GM12865 (cell line): ENCODE data around the gene GSTO2.

Experiments
- DNase-seq: peaks from one replicate; pipeline ENCODE4 v3.0.0; 2010; ENCODE audit warnings: low read depth
- H3K4me3 ChIP-seq: 2 replicates; pipeline ENCODE4 v1.5.1; 2011; ENCODE audit warnings: mild to moderate bottlenecking, low read depth, low read length, control low read depth
- TF ChIP-seq, protein P1 (sequence below): IDR thresholded peaks from 2 replicates; pipeline ENCODE4 v1.5.1; 2011; ENCODE audit warnings: low read length, control low read depth, low read depth, inconsistent platforms; ENCODE audit not compliant: insufficient read depth; ENCODE audit errors: missing control alignments

The GSTO2 gene

DNA sequence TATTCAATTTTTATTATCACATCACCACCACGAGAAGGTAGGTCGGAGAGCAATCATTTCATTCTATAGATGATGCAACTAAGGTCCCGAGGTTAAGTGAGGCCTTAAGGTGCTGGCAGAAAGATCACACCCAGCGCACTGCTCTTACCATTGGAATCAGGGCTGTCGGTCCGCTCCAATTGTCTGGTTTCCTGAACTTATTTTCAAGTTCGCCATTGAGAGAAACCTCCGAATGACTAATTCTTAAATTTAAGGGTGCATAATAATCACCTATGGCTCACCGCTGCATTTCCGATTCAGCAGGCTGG is 625 bp upstream of the GSTO2 start:
- no peak for DNase-seq
- TF ChIP-seq, protein P1, sequence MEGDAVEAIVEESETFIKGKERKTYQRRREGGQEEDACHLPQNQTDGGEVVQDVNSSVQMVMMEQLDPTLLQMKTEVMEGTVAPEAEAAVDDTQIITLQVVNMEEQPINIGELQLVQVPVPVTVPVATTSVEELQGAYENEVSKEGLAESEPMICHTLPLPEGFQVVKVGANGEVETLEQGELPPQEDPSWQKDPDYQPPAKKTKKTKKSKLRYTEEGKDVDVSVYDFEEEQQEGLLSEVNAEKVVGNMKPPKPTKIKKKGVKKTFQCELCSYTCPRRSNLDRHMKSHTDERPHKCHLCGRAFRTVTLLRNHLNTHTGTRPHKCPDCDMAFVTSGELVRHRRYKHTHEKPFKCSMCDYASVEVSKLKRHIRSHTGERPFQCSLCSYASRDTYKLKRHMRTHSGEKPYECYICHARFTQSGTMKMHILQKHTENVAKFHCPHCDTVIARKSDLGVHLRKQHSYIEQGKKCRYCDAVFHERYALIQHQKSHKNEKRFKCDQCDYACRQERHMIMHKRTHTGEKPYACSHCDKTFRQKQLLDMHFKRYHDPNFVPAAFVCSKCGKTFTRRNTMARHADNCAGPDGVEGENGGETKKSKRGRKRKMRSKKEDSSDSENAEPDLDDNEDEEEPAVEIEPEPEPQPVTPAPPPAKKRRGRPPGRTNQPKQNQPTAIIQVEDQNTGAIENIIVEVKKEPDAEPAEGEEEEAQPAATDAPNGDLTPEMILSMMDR = no peak
- H3K4me3 ChIP-seq = peak overlapping the region; percentile 61

DNA sequence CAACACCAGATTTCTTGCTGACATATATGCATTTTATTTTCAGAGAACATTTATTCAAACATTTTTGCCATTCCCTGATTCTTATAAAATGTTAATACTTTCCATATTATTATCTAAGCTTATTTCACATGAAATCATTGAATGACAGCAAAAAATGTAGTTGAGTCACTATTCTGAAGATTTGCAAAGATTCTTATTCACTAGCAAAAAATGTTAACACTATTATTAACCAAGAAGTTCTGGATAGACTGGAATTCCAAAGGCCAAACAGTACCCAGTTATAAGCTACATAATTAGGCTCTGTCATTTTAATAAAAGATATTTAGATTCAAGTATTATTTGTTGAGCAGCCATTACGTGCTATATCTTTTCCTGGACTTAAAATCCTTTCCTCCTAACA is 4.3 kb downstream of the GSTO2 start:
- H3K4me3 ChIP-seq = no peak overlapping the region
- no peak for DNase-seq
- TF ChIP-seq, protein P1 = no peak

DNA sequence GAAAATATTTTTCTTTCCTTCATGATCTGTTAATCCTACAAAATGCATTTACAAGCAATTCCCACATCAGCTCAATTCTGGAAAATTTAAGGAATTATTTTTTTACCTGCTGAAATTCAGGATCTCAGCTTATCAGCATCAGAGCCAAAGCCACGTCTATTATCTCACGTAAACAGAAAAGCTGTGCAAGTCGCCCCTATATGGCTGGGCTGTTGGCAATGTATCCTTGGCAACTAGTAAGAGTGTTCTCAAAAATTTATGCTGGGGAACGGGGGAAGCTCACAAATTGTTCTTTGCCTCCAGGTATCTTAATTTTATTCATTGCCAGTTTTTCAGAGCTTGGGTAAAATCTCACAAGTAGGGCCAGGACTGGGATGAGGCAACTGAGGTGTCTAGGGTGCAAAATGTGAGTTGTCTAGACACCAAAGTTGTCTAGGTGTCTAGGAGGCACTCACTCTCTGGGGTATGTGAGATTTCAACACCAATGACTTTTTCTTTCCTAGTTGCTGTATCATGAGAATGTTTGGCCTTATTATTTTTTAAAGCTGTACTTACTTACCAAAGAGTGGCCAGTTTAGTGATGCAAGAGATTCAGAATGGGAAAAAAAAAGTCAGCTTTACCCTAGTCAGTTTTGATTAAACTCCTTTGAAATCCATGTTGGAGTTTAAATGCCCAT is 5.1 kb downstream of the GSTO2 start:
- H3K4me3 ChIP-seq = no peak overlapping the region
- DNase-seq = no peak
- TF ChIP-seq, protein P1 = no peak

DNA sequence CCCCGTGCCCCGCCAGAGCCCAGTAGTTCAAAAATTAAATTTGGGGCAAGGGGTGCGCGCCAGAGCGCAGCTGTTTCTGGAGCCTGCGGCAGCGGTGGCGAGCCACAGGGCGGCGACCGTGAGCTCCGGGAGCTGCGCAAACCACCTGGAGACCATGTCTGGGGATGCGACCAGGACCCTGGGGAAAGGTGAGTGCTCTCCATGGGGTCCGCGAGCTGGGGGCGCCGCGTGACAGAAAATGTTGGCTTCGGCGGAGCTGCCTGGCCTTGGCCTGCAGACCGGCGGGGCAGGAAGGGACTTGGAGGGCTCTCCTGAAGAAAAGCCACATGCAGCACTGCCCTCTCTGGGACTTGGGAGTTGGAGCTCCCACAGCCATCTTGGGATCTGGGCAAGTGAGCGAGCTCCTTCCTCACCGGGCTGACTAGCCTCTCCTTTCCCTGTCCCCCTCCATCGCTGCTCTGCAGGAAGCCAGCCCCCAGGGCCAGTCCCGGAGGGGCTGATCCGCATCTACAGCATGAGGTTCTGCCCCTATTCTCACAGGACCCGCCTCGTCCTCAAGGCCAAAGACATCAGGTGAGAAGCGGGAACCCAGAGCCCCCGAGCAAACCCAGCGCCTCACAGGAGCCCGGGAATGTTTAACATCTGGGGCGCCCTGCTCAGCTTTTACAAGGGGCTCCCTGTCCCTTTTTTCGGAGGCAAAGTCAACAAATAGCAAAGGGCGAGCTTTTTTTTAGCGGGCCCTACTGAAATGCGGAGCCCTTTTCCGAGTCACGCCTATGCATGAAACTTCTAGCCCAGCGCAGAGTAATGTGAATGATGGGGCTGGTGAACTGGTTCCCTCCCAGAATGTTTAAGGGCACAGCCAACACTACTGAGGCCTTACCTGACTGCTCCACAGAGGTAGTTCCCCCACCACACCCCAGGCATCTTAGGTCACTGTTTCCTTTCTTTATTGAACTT is 6.1 kb downstream of the GSTO2 start:
- DNase-seq = peak; percentile 42

DNA sequence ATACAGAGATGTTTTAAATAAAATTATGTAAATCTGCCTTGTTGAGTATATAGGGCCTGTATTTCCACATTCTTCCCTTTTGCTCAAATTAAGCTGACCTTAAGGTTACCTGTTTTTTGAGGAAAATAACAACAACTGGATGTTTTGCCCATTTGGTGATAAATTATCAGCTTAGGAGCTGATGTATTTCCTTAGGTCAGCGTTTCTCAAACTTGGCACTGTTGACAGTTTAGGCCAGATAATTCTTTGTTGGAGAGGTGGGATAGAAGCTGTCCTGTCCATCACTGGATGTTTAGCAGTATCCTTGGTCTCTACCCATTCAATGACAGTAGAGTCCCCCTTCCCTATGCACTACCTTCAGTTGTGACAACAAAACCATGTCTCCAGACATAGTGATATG is 7.2 kb downstream of the GSTO2 start:
- TF ChIP-seq, protein P1 = no peak
- DNase-seq = no peak
- no peak overlapping the region for H3K4me3 ChIP-seq

More for the DNA sequence above, 6.1 kb downstream of the GSTO2 start:
- TF ChIP-seq, protein P1 = peak; percentile 85
- no peak overlapping the region for H3K4me3 ChIP-seq

DNA sequence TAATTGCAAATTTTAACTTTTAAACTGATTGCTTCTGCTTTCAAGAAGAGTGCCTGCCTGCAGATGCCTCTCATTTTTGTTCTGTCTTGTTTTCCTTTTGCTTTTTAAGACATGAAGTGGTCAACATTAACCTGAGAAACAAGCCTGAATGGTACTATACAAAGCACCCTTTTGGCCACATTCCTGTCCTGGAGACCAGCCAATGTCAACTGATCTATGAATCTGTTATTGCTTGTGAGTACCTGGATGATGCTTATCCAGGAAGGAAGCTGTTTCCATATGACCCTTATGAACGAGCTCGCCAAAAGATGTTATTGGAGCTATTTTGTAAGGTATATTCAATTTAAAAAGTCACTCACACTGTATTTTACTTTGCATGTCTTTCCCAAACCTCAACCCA is 8.8 kb downstream of the GSTO2 start:
- H3K4me3 ChIP-seq = no peak overlapping the region
- TF ChIP-seq, protein P1 = no peak
- DNase-seq = no peak
